GM23338 (cell line): ENCODE results near the gene LCOR. TPM values are rescaled to one million over a fixed set of nuclear protein-coding genes. Genes with fewer than 3 reads are reported as not detected.

Experiments
- ATAC-seq: fragments of 200-7000 bp; cut with Tn5 transposase; 3 replicates; pipeline ENCODE4 v1.9.1; 2020
- DNase-seq: peaks from one replicate; pipeline ENCODE4 v3.0.0-alpha.2; 2015; ENCODE audit warnings: low spot score
- H2AFZ ChIP-seq: fragments of 200-600 bp; sonication (generic); 2 replicates; pipeline ENCODE4 v1.8.0; 2016; ENCODE audit warnings: antibody characterized with exemption, mild to moderate bottlenecking, moderate library complexity
- H3F3A ChIP-seq: fragments of 200-600 bp; sonication (generic); replicated peaks from 2 replicates; pipeline ENCODE4 v1.8.0; 2017; ENCODE audit warnings: antibody characterized with exemption, mixed run types, low read depth
- H3K27ac ChIP-seq: fragments of 200-600 bp; sonication (generic); 2 replicates; pipeline ENCODE4 v1.6.1; 2016; ENCODE audit warnings: low read depth
- H3K27me3 ChIP-seq: fragments of 200-600 bp; sonication (generic); 2 replicates; pipeline ENCODE4 v1.8.0; 2016; ENCODE audit warnings: mild to moderate bottlenecking, mixed run types, moderate library complexity; ENCODE audit not compliant: insufficient read depth
- H3K36me3 ChIP-seq: fragments of 200-600 bp; sonication (generic); 2 replicates; pipeline ENCODE4 v1.8.0; 2016; ENCODE audit warnings: mild to moderate bottlenecking; ENCODE audit not compliant: insufficient read depth
- H3K4me1 ChIP-seq: fragments of 200-600 bp; sonication (generic); 2 replicates; pipeline ENCODE4 v1.8.0; 2016; ENCODE audit warnings: mild to moderate bottlenecking, moderate library complexity; ENCODE audit not compliant: insufficient read depth
- H3K4me2 ChIP-seq: fragments of 200-600 bp; sonication (generic); 2 replicates; pipeline ENCODE4 v1.7.1; 2017; ENCODE audit warnings: mixed run types
- H3K4me3 ChIP-seq: fragments of 200-600 bp; sonication (generic); 2 replicates; pipeline ENCODE4 v1.6.1; 2016; ENCODE audit warnings: mixed run types
- H3K79me2 ChIP-seq: fragments of 200-600 bp; sonication (generic); replicated peaks from 2 replicates; pipeline ENCODE4 v1.8.0; 2017; ENCODE audit warnings: mild to moderate bottlenecking; ENCODE audit not compliant: insufficient read depth
- H3K9me2 ChIP-seq: fragments of 200-600 bp; sonication (generic); 2 replicates; pipeline ENCODE4 v1.8.0; 2017; ENCODE audit not compliant: insufficient read depth
- H4K20me1 ChIP-seq: fragments of 200-600 bp; sonication (generic); replicated peaks from 2 replicates; pipeline ENCODE4 v1.8.0; 2017; ENCODE audit warnings: mild to moderate bottlenecking; ENCODE audit not compliant: insufficient read depth
- H3K27ac Mint-ChIP-seq: 2 replicates; pipeline ENCODE4 v1.8.0; 2020; ENCODE audit warnings: inconsistent platforms, mild to moderate bottlenecking, moderate library complexity, mixed read lengths
- H3K27me3 Mint-ChIP-seq: 3 replicates; pipeline ENCODE4 v1.8.0; 2022; ENCODE audit warnings: low read depth, mild to moderate bottlenecking, moderate library complexity, mixed read lengths, inconsistent platforms; ENCODE audit not compliant: insufficient read depth, poor library complexity
- H3K36me3 Mint-ChIP-seq: 3 replicates; pipeline ENCODE4 v1.8.0; 2021; ENCODE audit warnings: low read depth, mild to moderate bottlenecking, inconsistent platforms, moderate library complexity, mixed read lengths
- H3K4me1 Mint-ChIP-seq: 3 replicates; pipeline ENCODE4 v1.8.0; 2020; ENCODE audit warnings: mild to moderate bottlenecking, inconsistent platforms, mixed read lengths
- H3K4me3 Mint-ChIP-seq: 3 replicates; pipeline ENCODE4 v1.8.0; 2021; ENCODE audit warnings: moderate library complexity, mild to moderate bottlenecking, inconsistent platforms, mixed read lengths
- H3K9me3 Mint-ChIP-seq: 3 replicates; pipeline ENCODE4 v1.8.0; 2020; ENCODE audit warnings: moderate library complexity, mild to moderate bottlenecking, inconsistent platforms, mixed read lengths
- CTCF ChIP-seq, 2 experiments: fragments of 200-600 bp in 1 of 2; sonication (generic) in 1 of 2; conservative IDR thresholded peaks; 2 replicates each; pipeline versions ENCODE4 v1.5.1 to v1.6.1; 2016 to 2017; ENCODE audit warnings: antibody characterized with exemption in 2 of 2, low read depth in 2 of 2, mild to moderate bottlenecking in 2 of 2, moderate library complexity in 1 of 2
- ETS1 ChIP-seq: IDR thresholded peaks from 2 replicates; pipeline ENCODE4 v1.6.1; 2016; ENCODE audit warnings: antibody characterized with exemption
- EZH2 ChIP-seq: fragments of 200-600 bp; sonication (generic); IDR thresholded peaks from one replicate; pipeline ENCODE4 v1.8.0; 2017; ENCODE audit warnings: antibody characterized with exemption, mild to moderate bottlenecking, low read depth; ENCODE audit not compliant: unreplicated experiment
- EZH2phosphoT487 ChIP-seq: fragments of 200-600 bp; sonication (generic); IDR thresholded peaks from one replicate; pipeline ENCODE4 v1.8.1; 2018; ENCODE audit warnings: antibody characterized with exemption; ENCODE audit not compliant: unreplicated experiment
- JUNB ChIP-seq: IDR thresholded peaks from one replicate; pipeline ENCODE4 v1.6.1; 2016; ENCODE audit warnings: antibody characterized with exemption; ENCODE audit not compliant: unreplicated experiment
- POLR2AphosphoS5 ChIP-seq: IDR thresholded peaks from 2 replicates; pipeline ENCODE4 v1.6.1; 2016; ENCODE audit warnings: antibody characterized with exemption, low read depth
- STAT1 ChIP-seq: IDR thresholded peaks from one replicate; pipeline ENCODE4 v1.6.1; 2016; ENCODE audit warnings: antibody characterized with exemption; ENCODE audit not compliant: unreplicated experiment
- ZNF114 ChIP-seq: fragments of 250-450 bp; sonication (Bioruptor Pico); IDR thresholded peaks from 2 replicates; pipeline ENCODE4 v1.5.0; 2020; ENCODE audit warnings: mild to moderate bottlenecking, moderate library complexity
- polyA plus RNA-seq: library from polyadenylated mRNA; unstranded; fragments of >200 nt; fragmentation: Nextera tagmentation; extraction: Ambion mirVana; gene quantifications from 2 replicates; pipeline ENCODE4 v1.2.1, GENCODE V29; 2016
- total RNA-seq: library from RNA; depleted of rRNA; stranded (reverse); fragments of >200 nt; shearing (Covaris generic); gene quantifications from 2 replicates; pipeline ENCODE4 v1.2.3, GENCODE V29; 2014

The LCOR gene
- total and polyA plus RNA-seq, 2 experiments from 2014 or later = 6.9 to 14.9 TPM

- TF ChIP-seq ETS1 = no peak
- no peak for TF ChIP-seq JUNB
- TF ChIP-seq EZH2phosphoT487 = no peak
These were observed 28.7 kb downstream of the LCOR start (continued) for GRCh38 chr10:96860631-96861277.

GRCh38 chr10:96863922-96864543 lies 31.9 kb downstream of the LCOR start:
- Histone ChIP-seq H3K9me2 (no peaks in the 10 kb centered on the region), H4K20me1 (peaks cover 18% of the 10 kb centered on the region), H3K4me3 (no peak overlapping the region), H2AFZ (no peak overlapping the region), H3K4me2 (no peak overlapping the region), H3K27me3 (no peaks in the 10 kb centered on the region), H3K79me2 (peaks cover 89% of the 10 kb centered on the region), H3F3A (no peaks in the 10 kb centered on the region), H3K27ac (no peak overlapping the region), H3K4me1 (no peaks in the 10 kb centered on the region), H3K36me3 (no peaks in the 10 kb centered on the region)
- no peak for ATAC-seq
- peak overlapping the region; percentile 61; the same call in 1 of the 2 replicates for H3K27ac Mint-ChIP-seq
- no peaks in the 10 kb centered on the region for H3K9me3 Mint-ChIP-seq
- H3K4me3 Mint-ChIP-seq = no peak overlapping the region
- no peak for DNase-seq
- H3K27me3 Mint-ChIP-seq = no peaks in the 10 kb centered on the region
- H3K4me1 Mint-ChIP-seq = 0 out of 3 replicates have a peak, but pooled peaks cover 4% of the 10 kb centered on the region
- TF ChIP-seq STAT1 = no peak
- H3K36me3 Mint-ChIP-seq = peaks cover 8% of the 10 kb centered on the region; the same call in 2 of the 3 replicates

GRCh38 chr10:96873086-96873485 lies 41.0 kb downstream of the LCOR start:
- Histone ChIP-seq H3K4me2 (no peak overlapping the region), H3K27me3 (no peaks in the 10 kb centered on the region), H3K79me2 (peaks cover 87% of the 10 kb centered on the region), H3K9me2 (no peaks in the 10 kb centered on the region), H3K36me3 (no peaks in the 10 kb centered on the region), H3F3A (no peaks in the 10 kb centered on the region), H3K4me1 (peaks cover 4% of the 10 kb centered on the region; the same call in 1 of the 2 replicates), H3K27ac (no peak overlapping the region), H3K4me3 (no peak overlapping the region), H4K20me1 (peaks cover 2% of the 10 kb centered on the region; the same call in 1 of the 2 replicates), H2AFZ (no peak overlapping the region)
- peak overlapping the region; percentile 42; the same call in 1 of the 2 replicates for H3K27ac Mint-ChIP-seq
- H3K36me3 Mint-ChIP-seq = no peaks in the 10 kb centered on the region
- H3K4me1 Mint-ChIP-seq = peaks cover 20% of the 10 kb centered on the region; the same call in 2 of the 3 replicates
- peaks cover 7% of the 10 kb centered on the region for H3K27me3 Mint-ChIP-seq
- ATAC-seq (no peak), DNase-seq (no peak)
- H3K9me3 Mint-ChIP-seq = no peaks in the 10 kb centered on the region
- TF ChIP-seq EZH2 (no peak), EZH2phosphoT487 (no peak), ZNF114 (CRISPR knock-in tag) (no peak), CTCF (conservative IDR thresholded peaks at IDR 0.05; ENCODE audit: low read depth in 2 of 2) (no peak), POLR2AphosphoS5 (no peak), STAT1 (no peak)
- no peak overlapping the region for H3K4me3 Mint-ChIP-seq
